CD4-positive, alpha-beta T cell (primary cell): ENCODE measurements around the gene SLC24A3. TPM values are rescaled to one million over a fixed set of nuclear protein-coding genes. Genes with fewer than 3 reads are reported as not detected.

ENCODE experiments used
- ATAC-seq: fragments of 200-7000 bp; cut with Tn5 transposase; one replicate; pipeline ENCODE4 v1.10.0; 2022; ENCODE audit warnings: mild to moderate bottlenecking; ENCODE audit not compliant: poor library complexity
- CTCF ChIA-PET: fragments of 350-600 bp; sonication (Branson Sonifier 250); formaldehyde crosslinking; loops from one replicate; lab custom pipeline; 2021; ENCODE audit warnings: antibody characterized with exemption, inconsistent platforms; lab: Charles Lee
- POLR2A ChIA-PET: fragments of 350-600 bp; sonication (Branson Sonifier 250); formaldehyde crosslinking; loops from one replicate; lab custom pipeline; 2021; ENCODE audit warnings: antibody characterized with exemption, inconsistent platforms; lab: Charles Lee
- DNase-seq, 14 experiments: peaks; one replicate each; pipeline ENCODE4 v3.0.0-alpha.2; 2013 to 2020; ENCODE audit warnings: mixed read lengths in 2 of 14
- H3K27ac ChIP-seq, 2 donors: one replicate each; pipeline versions ENCODE4 v1.5.1 to v1.7.0; 2013; ENCODE audit warnings: low read length in 2 of 2, low read depth in 1 of 2, mild to moderate bottlenecking in 1 of 2
- H3K27me3 ChIP-seq, 2 experiments: 1 replicate in 1 of 2; 2 replicates in 1 of 2; pipeline versions ENCODE4 v1.6.1 to v1.7.0; 2013; ENCODE audit warnings: low read length in 2 of 2, control low read depth in 1 of 2, mild to moderate bottlenecking in 1 of 2, moderate library complexity in 1 of 2; ENCODE audit not compliant: insufficient read depth in 2 of 2, control insufficient read depth in 1 of 2
- H3K36me3 ChIP-seq: one replicate; pipeline ENCODE4 v1.6.1; 2013; ENCODE audit warnings: low read length, control low read depth; ENCODE audit not compliant: insufficient read depth
- H3K4me1 ChIP-seq: one replicate; pipeline ENCODE4 v1.6.1; 2013; ENCODE audit warnings: low read length, control low read depth; ENCODE audit not compliant: insufficient read depth
- H3K4me3 ChIP-seq: one replicate; pipeline ENCODE4 v1.5.1; 2013; ENCODE audit warnings: mild to moderate bottlenecking, low read length, moderate library complexity
- H3K9me3 ChIP-seq, 2 experiments: 1 replicate in 1 of 2; 2 replicates in 1 of 2; pipeline versions ENCODE4 v1.6.1 to v1.7.0; 2013; ENCODE audit warnings: low read length in 2 of 2, mild to moderate bottlenecking in 2 of 2, control low read depth in 1 of 2, moderate library complexity in 1 of 2; ENCODE audit not compliant: control insufficient read depth in 1 of 2, insufficient read depth in 1 of 2
- H3K27ac Mint-ChIP-seq: one replicate; pipeline ENCODE4 v1.8.0; 2020; ENCODE audit warnings: mixed read lengths
- H3K27me3 Mint-ChIP-seq: one replicate; pipeline ENCODE4 v1.8.0; 2021; ENCODE audit warnings: mixed read lengths
- H3K36me3 Mint-ChIP-seq: one replicate; pipeline ENCODE4 v1.8.0; 2021; ENCODE audit warnings: low read depth, mixed read lengths
- H3K4me1 Mint-ChIP-seq: one replicate; pipeline ENCODE4 v1.8.0; 2021; ENCODE audit warnings: low read depth, mixed read lengths
- H3K4me3 Mint-ChIP-seq: one replicate; pipeline ENCODE4 v1.8.0; 2020; ENCODE audit warnings: mild to moderate bottlenecking, mixed read lengths
- H3K9me3 Mint-ChIP-seq: one replicate; pipeline ENCODE4 v1.8.0; 2020; ENCODE audit warnings: mixed read lengths
- CTCF ChIP-seq: fragments of 200-600 bp; IDR thresholded peaks from one replicate; pipeline ENCODE4 v1.8.0; 2022; ENCODE audit warnings: antibody characterized with exemption, mild to moderate bottlenecking
- intact Hi-C, 2 experiments: fragments of 100-400 bp; cut with DNase I in 1 of 2; cut with micrococcal nuclease in 1 of 2; formaldehyde crosslinking; loops; one replicate each; pipeline versions ENCODE4 v1.15.1 to v1.9.0; 2023 to 2025; cut with DNase I, micrococcal nuclease
- total RNA-seq, 174 experiments: library from RNA in 2 of 174; stranded (reverse) in 2 of 174; gene quantifications; one replicate each; pipeline ENCODE4 v1.2.3 and lab custom pipeline; 2021 to 2026

The SLC24A3 gene
- total RNA-seq, 2 experiments from 2014 or later: not detected

- no peaks in the 10 kb centered on the region for H3K4me1 ChIP-seq
- Mint-ChIP-seq H3K4me1 (no peaks in the 10 kb centered on the region), H3K36me3 (no peaks in the 10 kb centered on the region), H3K27ac (no peak overlapping the region), H3K27me3 (peaks cover 5% of the 10 kb centered on the region), H3K9me3 (peaks cover 18% of the 10 kb centered on the region), H3K4me3 (no peak overlapping the region)
- intact Hi-C loops: no loop called here
- no peak overlapping the region for H3K27ac ChIP-seq
- H3K4me3 ChIP-seq: no peak overlapping the region
- H3K36me3 ChIP-seq: no peaks in the 10 kb centered on the region
- ChIA-PET CTCF (no interaction called here), POLR2A (no interaction called here)
- no peak for TF ChIP-seq CTCF
- no peaks in the 10 kb centered on the region for H3K27me3 ChIP-seq
- DNase-seq (no peak), ATAC-seq (no peak)
- H3K9me3 ChIP-seq: peaks cover 0 to 10% of the 10 kb centered on the region in 2 experiments
Observed at GRCh38 chr20:19446246-19446645, 233.8 kb downstream of the SLC24A3 start.

- Mint-ChIP-seq H3K4me1 (no peaks in the 10 kb centered on the region), H3K4me3 (no peak overlapping the region), H3K27me3 (peaks cover 5% of the 10 kb centered on the region), H3K27ac (no peak overlapping the region), H3K9me3 (peaks cover 12% of the 10 kb centered on the region), H3K36me3 (no peaks in the 10 kb centered on the region)
- intact Hi-C loops: no loop called here
- Histone ChIP-seq H3K9me3 (peaks cover 0 to 17% of the 10 kb centered on the region in 2 experiments), H3K36me3 (no peaks in the 10 kb centered on the region), H3K4me1 (no peaks in the 10 kb centered on the region), H3K4me3 (no peak overlapping the region), H3K27ac (no peak overlapping the region), H3K27me3 (no peaks in the 10 kb centered on the region)
- POLR2A ChIA-PET: no interaction called here
- no peak for TF ChIP-seq CTCF
- CTCF ChIA-PET: no interaction called here
- ATAC-seq (no peak), DNase-seq (no peak)
Observed at GRCh38 chr20:19448632-19449031, 236.2 kb downstream of the SLC24A3 start.

GRCh38 chr20:19449051-19449450 is 236.6 kb downstream of the SLC24A3 start:
- ChIA-PET POLR2A (no interaction called here), CTCF (no interaction called here)
- Mint-ChIP-seq H3K27ac (no peak overlapping the region), H3K4me3 (no peak overlapping the region), H3K9me3 (peaks cover 10% of the 10 kb centered on the region), H3K27me3 (peaks cover 5% of the 10 kb centered on the region), H3K4me1 (no peaks in the 10 kb centered on the region), H3K36me3 (no peaks in the 10 kb centered on the region)
- Histone ChIP-seq H3K36me3 (no peaks in the 10 kb centered on the region), H3K27me3 (no peaks in the 10 kb centered on the region), H3K4me1 (no peaks in the 10 kb centered on the region), H3K9me3 (peaks cover 0 to 17% of the 10 kb centered on the region in 2 experiments), H3K4me3 (no peak overlapping the region), H3K27ac (no peak overlapping the region)
- TF ChIP-seq CTCF: no peak
- intact Hi-C loops: no loop called here
- DNase-seq: no peak
- no peak for ATAC-seq
